CD4-positive, alpha-beta T cell treated with Interleukin-12 subunit alpha and Interleukin-12 subunit beta, for 1 hour (primary cell): ENCODE measurements around the gene GPR25.

Source experiments
- DNase-seq: peaks from one replicate; pipeline ENCODE4 v3.0.0-alpha.2; 2020

GPR25 gene

GRCh38 chr1:200916681-200917080, 43.9 kb downstream of the GPR25 start:
- no peak for DNase-seq

GRCh38 chr1:200917291-200917817, 44.6 kb downstream of the GPR25 start:
- DNase-seq, result no peak

- DNase-seq, result no peak
Observed at GRCh38 chr1:200918006-200918405, 45.2 kb downstream of the GPR25 start.

- no peak for DNase-seq
Observed at GRCh38 chr1:200919386-200919785, 46.6 kb downstream of the GPR25 start.

GRCh38 chr1:200921571-200922110, 48.9 kb downstream of the GPR25 start:
- no peak for DNase-seq

GRCh38 chr1:200922406-200922805, 49.6 kb downstream of the GPR25 start:
- no peak for DNase-seq

- DNase-seq, result no peak
Observed at GRCh38 chr1:200923601-200924000, 50.8 kb downstream of the GPR25 start.
